GM18502 (cell line): ENCODE results near the gene UIMC1.

Experiments used
- ATAC-seq: cut with Tn5 transposase; IDR thresholded peaks from one replicate; pipeline ENCODE4 v1.9.1; 2021; ENCODE audit warnings: mild to moderate bottlenecking; ENCODE audit not compliant: unreplicated experiment, poor library complexity

The UIMC1 gene

DNA sequence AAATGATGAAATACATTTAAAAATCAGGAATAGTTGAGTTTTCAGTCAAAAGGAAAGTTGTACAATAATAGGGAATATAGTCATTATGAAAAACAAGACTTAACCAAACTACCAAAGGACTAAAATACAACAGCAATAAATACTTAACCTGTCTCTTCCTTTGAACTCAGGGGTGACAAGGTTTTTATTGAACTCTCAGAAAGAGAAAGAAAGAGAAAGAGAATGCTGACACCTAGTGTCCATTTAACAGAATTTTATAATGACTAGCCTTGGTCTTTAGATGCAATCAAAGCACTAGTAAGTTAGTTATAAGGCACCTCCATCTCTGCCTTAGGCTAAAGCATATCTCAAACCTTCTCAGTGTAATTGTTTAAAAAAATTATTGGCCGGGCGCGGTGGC lies 47.5 kb downstream of the UIMC1 start:
- ATAC-seq, result no peak

GRCh38 chr5:176956756-176957155 lies 49.8 kb downstream of the UIMC1 start:
- no peak for ATAC-seq

- ATAC-seq, result no peak
Measured at GRCh38 chr5:176955895-176956294, 50.7 kb downstream of the UIMC1 start.

DNA sequence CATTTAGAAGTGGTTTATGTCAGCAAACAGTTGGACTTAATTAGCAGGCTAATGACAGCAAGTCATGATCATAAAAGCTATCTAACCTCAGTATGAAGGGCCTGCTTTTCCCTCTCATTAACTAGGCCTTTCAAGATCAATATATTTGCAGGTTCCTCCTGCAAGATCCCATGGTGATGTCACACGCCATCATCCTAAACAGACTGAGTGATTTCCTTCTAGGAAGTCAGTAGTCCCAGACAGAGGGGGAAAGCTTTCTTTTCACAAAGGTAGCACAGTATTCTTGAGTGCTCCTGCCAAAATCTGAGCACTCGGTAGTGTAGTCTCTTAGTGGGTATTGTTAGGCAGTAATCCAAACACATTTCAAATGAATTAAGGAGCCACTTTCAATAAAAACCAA lies 52.5 kb downstream of the UIMC1 start:
- no peak for ATAC-seq

- no peak for ATAC-seq
Measured at GRCh38 chr5:176952531-176953193, 53.9 kb downstream of the UIMC1 start.

GRCh38 chr5:176948458-176948857 lies 58.1 kb downstream of the UIMC1 start:
- ATAC-seq, result no peak

DNA sequence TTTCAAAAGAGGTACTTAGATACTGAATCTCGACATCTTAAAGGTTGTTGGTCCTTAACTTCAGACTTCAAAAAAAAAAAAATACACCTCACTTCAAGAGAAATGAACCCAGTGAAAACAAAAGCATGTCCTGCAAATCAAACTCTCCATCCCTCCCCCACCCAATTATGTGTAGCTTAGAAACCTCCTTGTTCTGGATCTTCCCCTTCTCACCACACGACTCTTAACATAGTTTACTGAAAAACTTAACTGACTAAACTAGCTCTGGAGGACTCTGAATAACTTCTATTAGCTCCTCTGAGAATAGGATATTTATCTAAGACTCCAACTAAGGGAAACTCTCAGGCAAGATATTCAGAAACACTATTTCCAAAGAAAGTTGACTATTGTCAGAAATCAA lies 58.7 kb downstream of the UIMC1 start:
- no peak for ATAC-seq

DNA sequence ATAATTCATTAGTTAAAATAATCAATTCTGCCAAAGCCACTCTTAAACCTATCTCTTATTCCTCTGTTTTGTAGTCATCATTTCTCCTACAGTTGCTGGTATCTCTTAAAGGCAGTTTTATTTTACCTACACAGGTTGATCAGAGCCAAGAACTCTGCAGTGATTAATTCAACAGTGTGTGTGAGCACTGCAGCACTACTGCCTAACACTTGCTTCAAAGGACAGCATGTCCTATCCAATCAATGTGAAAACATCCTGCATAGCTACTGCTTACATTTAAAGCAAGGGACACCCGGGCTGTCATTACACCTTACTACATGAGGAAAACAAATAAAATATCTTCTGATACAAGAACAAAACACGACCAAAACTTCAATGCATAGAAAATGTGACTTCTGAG lies 62.3 kb downstream of the UIMC1 start:
- ATAC-seq, result no peak

GRCh38 chr5:176943816-176944215 lies 62.8 kb downstream of the UIMC1 start:
- no peak for ATAC-seq

DNA sequence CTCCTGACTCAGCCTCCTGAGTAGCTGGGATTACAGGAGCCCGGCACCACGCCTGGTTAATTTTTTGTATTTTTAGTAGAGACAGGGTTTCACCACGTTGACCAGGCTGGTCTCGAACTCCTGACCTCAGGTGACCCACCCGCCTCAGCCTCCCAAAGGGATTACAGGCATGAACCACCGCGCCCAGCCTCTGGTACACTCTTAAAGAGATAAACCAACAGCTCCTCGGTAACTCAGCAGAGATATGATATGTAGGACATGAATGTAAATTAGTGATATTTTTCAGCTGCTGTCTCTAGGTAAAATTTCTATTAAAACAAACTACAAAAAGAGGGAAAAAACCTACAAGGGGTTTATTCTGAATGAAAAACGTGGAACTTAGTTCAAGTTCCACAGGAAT lies 64.6 kb downstream of the UIMC1 start:
- no peak for ATAC-seq

DNA sequence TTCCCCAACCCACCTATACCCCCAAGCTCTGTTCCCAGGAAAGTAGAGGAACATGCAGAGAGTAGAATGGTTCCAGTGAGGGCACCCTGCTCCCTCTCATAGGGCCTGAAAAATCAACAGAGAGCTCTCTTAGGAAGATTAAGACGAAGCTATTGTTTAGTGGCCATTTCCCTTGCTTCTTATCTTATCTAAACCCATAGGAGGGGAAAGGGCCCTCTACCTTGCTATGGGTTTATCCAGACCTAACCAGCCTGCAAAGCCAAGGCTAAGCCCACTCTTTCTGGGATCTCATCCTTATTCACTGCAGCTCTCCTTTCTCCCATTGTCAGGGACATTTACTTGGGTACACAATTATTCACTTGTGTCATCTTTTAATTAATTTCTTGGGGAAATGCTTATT lies 68.1 kb downstream of the UIMC1 start:
- no peak for ATAC-seq

GRCh38 chr5:176935017-176935416 lies 71.6 kb downstream of the UIMC1 start:
- ATAC-seq, result no peak

GRCh38 chr5:176934309-176934930 lies 72.2 kb downstream of the UIMC1 start:
- no peak for ATAC-seq

DNA sequence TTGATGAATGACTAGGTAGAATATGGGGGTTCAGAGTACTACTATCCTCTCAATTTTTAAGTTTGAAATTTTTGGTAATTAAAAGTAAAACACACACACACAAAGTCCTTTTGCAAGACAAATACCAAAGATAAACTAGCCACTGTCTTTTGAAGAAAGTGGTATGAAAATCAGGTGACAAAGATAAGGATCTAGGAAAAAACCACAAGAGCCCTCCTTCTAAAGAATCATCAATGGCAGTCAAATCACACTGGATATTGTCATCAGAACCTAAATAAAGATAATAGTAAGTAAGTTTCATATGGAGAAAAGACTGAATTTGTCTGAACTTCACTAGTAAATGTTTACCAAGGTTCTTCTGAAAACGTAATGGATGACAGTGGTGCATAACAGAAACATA lies 76.9 kb downstream of the UIMC1 start:
- no peak for ATAC-seq

DNA sequence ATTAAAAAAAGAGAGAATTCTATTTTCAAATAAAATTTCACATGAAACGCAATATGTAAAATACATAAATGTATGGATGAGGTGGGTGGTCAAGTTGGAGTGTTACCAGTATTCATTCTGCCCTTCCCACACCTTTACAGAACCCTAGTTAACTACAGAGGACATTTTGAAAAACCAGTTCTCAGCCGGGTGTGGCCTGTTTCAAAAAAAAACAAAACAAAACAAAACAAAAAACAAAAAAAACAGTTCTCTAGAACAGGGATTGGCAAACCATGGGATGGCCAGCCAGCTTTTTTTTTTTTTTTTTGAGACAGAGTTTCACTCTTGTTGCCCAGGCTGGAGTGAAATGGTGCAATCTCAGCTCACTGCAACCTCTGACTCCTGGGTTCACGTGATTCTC lies 79.0 kb downstream of the UIMC1 start:
- ATAC-seq, result no peak

- no peak for ATAC-seq
Measured at GRCh38 chr5:176922817-176923216, 83.8 kb downstream of the UIMC1 start.

- no peak for ATAC-seq
Measured at GRCh38 chr5:176921714-176922113, 84.9 kb downstream of the UIMC1 start.

DNA sequence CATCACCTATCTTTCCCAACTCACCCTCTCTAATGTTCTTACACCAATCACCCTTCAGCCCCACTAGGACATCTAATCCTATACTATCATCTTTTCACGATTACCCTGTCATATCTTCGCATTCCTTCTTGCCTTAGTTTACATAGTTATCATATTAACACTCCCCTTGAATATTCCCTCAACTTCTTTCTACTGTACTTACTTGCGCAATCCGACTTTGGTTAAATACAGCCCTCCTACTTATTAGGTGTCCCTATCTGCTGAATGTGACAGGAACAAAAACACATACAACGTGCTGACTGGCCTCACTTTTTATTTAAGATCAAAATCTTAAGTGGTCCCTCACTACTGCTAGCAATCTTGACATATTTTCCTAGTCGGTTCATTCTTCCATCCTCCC lies 88.0 kb downstream of the UIMC1 start:
- ATAC-seq, result no peak

DNA sequence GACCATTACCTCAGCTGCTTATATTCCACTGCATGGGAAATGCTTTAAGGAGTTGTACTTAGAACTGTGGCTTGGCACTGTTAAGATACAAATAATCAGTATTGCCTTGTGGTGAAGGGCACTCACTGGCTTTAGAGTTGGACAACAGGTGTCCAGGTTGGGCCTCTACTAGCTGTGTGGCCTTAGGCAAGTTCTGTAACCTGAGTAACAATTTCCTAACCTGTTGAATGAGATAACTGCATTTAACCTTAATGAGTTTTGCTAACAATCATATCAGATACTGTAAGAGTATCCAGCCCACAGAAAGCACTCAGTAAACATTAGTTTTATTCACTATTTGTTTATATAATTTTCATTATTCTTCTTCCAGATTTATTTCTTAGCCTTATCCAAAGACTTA lies 90.2 kb downstream of the UIMC1 start:
- ATAC-seq, result no peak

- ATAC-seq, result no peak
Measured at GRCh38 chr5:176915906-176916305, 90.7 kb downstream of the UIMC1 start.

GRCh38 chr5:176912115-176912514 lies 94.5 kb downstream of the UIMC1 start:
- ATAC-seq, result no peak

GRCh38 chr5:176908675-176909368 lies 97.8 kb downstream of the UIMC1 start:
- ATAC-seq, result no peak
